Measurements from ENCODE around the gene RYR3.

Gene RYR3

DNA sequence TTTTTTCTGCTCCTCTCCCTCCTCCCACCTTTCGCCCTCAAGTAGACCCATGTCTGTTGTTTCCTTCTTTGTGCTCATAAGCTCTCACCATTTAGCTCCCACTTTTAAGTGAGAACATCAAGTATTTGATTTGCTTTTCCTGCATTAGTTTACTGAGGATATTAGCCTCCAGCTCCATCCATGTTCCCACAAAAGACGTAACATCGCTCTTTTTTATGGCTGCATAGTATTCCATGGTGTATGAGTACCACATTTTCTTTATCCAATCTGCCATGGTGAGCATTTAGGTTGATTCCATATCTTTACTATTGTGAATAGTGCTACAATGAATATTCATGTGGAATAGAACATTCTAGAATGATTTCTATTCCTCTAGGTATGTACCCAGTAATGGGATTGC is 178.6 kb downstream of the RYR3 start:
- CTCF ChIA-PET: no interaction called here
- 89% methylated on average over 3 of the region's 3 CpGs for WGBS (ENCODE audit: insufficient coverage)
- POLR2A ChIA-PET: no interaction called here
- no peaks in the 10 kb centered on the region for H3K36me3 ChIP-seq (ENCODE audit: control insufficient read depth in 4 of 4, insufficient read depth in 4 of 4, low read length in 3 of 4)
- H3K9me3 ChIP-seq (ENCODE audit: control extremely low read depth in 1 of 5, control insufficient read depth in 4 of 5, insufficient read depth in 2 of 5, low read depth in 1 of 5, low read length in 4 of 5): no peaks in the 10 kb centered on the region
- H3K4me1 ChIP-seq (ENCODE audit: control extremely low read depth in 1 of 4, control insufficient read depth in 4 of 4, insufficient read depth in 4 of 4, low read length in 3 of 4): no peaks in the 10 kb centered on the region
- no peak overlapping the region for H3K4me3 ChIP-seq (ENCODE audit: control insufficient read depth in 1 of 7, extremely low read depth in 1 of 7, insufficient read depth in 4 of 7, low read depth in 2 of 7, low read length in 6 of 7)
- no peak overlapping the region for H3K27ac ChIP-seq (ENCODE audit: insufficient read depth in 1 of 2, low read depth in 1 of 2, low read length in 2 of 2, poor library complexity in 1 of 2, severe bottlenecking in 2 of 2)
- peaks cover 0 to 2% (median 0%) of the 10 kb centered on the region in 5 experiments for H3K27me3 ChIP-seq (replicated peaks in 2 of 5; ENCODE audit: control insufficient read depth in 4 of 5, insufficient read depth in 5 of 5, low read length in 4 of 5)
- no peak for DNase-seq

DNA sequence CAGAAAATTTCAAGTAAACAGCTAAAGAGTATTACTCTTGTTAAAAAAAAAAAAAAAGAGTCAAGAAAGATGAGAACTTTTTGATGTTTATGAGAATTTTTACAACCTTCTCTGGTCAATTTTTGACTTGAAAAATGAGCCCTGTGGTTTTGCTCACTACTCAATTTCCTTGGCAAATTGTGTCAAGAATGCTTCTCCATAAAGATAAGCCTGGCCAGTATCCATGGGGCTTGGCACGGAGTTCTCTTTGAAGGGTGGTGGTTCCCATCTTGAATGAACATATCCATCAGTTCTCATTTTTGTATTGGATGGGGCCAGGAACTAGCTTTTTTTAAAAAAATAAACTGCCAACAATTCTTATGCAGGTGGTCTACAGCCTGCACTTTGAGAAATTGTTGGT is 179.9 kb downstream of the RYR3 start:
- Histone ChIP-seq H3K27ac (ENCODE audit: insufficient read depth in 1 of 2, low read depth in 1 of 2, low read length in 2 of 2, poor library complexity in 1 of 2, severe bottlenecking in 2 of 2) (no peak overlapping the region), H3K27me3 (replicated peaks in 2 of 5; ENCODE audit: control insufficient read depth in 4 of 5, insufficient read depth in 5 of 5, low read length in 4 of 5) (peaks cover 0 to 2% (median 0%) of the 10 kb centered on the region in 5 experiments), H3K36me3 (ENCODE audit: control insufficient read depth in 4 of 4, insufficient read depth in 4 of 4, low read length in 3 of 4) (no peaks in the 10 kb centered on the region), H3K9me3 (ENCODE audit: control extremely low read depth in 1 of 5, control insufficient read depth in 4 of 5, insufficient read depth in 2 of 5, low read depth in 1 of 5, low read length in 4 of 5) (no peaks in the 10 kb centered on the region), H3K4me3 (ENCODE audit: control insufficient read depth in 1 of 7, extremely low read depth in 1 of 7, insufficient read depth in 4 of 7, low read depth in 2 of 7, low read length in 6 of 7) (no peak overlapping the region), H3K4me1 (ENCODE audit: control extremely low read depth in 1 of 4, control insufficient read depth in 4 of 4, insufficient read depth in 4 of 4, low read length in 3 of 4) (no peaks in the 10 kb centered on the region)
- CTCF ChIA-PET: no interaction called here
- no CpG with 5 or more reads among the region's 1 CpG for whole genome bisulfite sequencing (ENCODE audit: insufficient coverage)
- DNase-seq: no peak
- POLR2A ChIA-PET: no interaction called here

DNA sequence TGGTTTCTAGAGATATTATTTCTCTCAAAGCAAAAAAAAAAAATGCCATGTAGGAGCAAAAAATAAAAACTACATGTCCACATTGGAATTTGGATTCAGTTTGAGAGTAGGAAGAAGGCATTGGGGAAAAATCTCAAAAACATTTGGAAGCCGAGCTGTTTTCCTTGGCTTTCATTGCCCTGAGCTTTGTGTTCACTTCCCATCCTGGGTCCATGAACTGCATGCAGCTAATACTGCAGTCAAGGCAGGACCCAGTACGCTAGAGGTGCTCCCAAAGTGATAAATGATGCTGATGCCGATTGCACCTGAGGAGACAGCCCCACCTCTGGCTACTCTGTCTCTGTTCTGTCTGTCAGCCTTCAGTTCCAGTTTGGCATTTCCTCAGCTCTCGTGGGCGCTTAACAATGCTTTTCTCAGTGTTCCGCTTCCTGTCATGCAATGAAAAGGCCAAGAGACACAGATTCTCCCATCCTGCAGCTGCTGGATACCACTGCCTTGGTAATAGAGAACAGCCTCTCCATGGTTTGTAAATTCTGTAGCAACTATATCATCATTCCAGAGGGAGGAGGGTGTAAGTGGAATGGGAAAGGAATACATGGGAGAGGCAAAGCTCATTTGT is 181.8 kb downstream of the RYR3 start:
- no peaks in the 10 kb centered on the region for H3K4me1 ChIP-seq (ENCODE audit: control extremely low read depth in 1 of 4, control insufficient read depth in 4 of 4, insufficient read depth in 4 of 4, low read length in 3 of 4)
- H3K4me3 ChIP-seq (ENCODE audit: control insufficient read depth in 1 of 7, extremely low read depth in 1 of 7, insufficient read depth in 4 of 7, low read depth in 2 of 7, low read length in 6 of 7): no peak overlapping the region
- ChIA-PET CTCF (interaction anchor here (0.9 to 1.7 kb wide), 2 partner anchors 9 to 15 kb away, joined by 3 to 4 read pairs; no protein-coding TSS in a partner anchor), POLR2A (no interaction called here)
- WGBS (ENCODE audit: insufficient coverage): 100% methylated on average over 6 of the region's 6 CpGs
- no peak for DNase-seq
- H3K36me3 ChIP-seq (ENCODE audit: control insufficient read depth in 4 of 4, insufficient read depth in 4 of 4, low read length in 3 of 4): no peaks in the 10 kb centered on the region
- H3K27me3 ChIP-seq (replicated peaks in 2 of 5; ENCODE audit: control insufficient read depth in 4 of 5, insufficient read depth in 5 of 5, low read length in 4 of 5): peaks cover 0 to 2% (median 0%) of the 10 kb centered on the region in 5 experiments
- H3K27ac ChIP-seq (ENCODE audit: insufficient read depth in 1 of 2, low read depth in 1 of 2, low read length in 2 of 2, poor library complexity in 1 of 2, severe bottlenecking in 2 of 2): no peak overlapping the region
- no peaks in the 10 kb centered on the region for H3K9me3 ChIP-seq (ENCODE audit: control extremely low read depth in 1 of 5, control insufficient read depth in 4 of 5, insufficient read depth in 2 of 5, low read depth in 1 of 5, low read length in 4 of 5)

- H3K36me3 ChIP-seq (ENCODE audit: control insufficient read depth in 4 of 4, insufficient read depth in 4 of 4, low read length in 3 of 4): no peaks in the 10 kb centered on the region
- ChIA-PET CTCF (interaction anchor here (1.2 kb wide), 1 partner anchor 15 kb away, joined by 3 read pairs; no protein-coding TSS in a partner anchor), POLR2A (no interaction called here)
- H3K9me3 ChIP-seq (ENCODE audit: control extremely low read depth in 1 of 5, control insufficient read depth in 4 of 5, insufficient read depth in 2 of 5, low read depth in 1 of 5, low read length in 4 of 5): no peaks in the 10 kb centered on the region
- no peaks in the 10 kb centered on the region for H3K4me1 ChIP-seq (ENCODE audit: control extremely low read depth in 1 of 4, control insufficient read depth in 4 of 4, insufficient read depth in 4 of 4, low read length in 3 of 4)
- DNase-seq: no peak
- H3K27ac ChIP-seq (ENCODE audit: insufficient read depth in 1 of 2, low read depth in 1 of 2, low read length in 2 of 2, poor library complexity in 1 of 2, severe bottlenecking in 2 of 2): no peak overlapping the region
- no peak overlapping the region for H3K4me3 ChIP-seq (ENCODE audit: control insufficient read depth in 1 of 7, extremely low read depth in 1 of 7, insufficient read depth in 4 of 7, low read depth in 2 of 7, low read length in 6 of 7)
- H3K27me3 ChIP-seq (replicated peaks in 2 of 5; ENCODE audit: control insufficient read depth in 4 of 5, insufficient read depth in 5 of 5, low read length in 4 of 5): peaks cover 0 to 2% (median 0%) of the 10 kb centered on the region in 5 experiments
These were observed 183.5 kb downstream of the RYR3 start for GRCh38 chr15:33494306-33494705.

GRCh38 chr15:33500432-33501195 is 189.8 kb downstream of the RYR3 start:
- no peak overlapping the region for H3K27ac ChIP-seq (ENCODE audit: insufficient read depth in 1 of 2, low read depth in 1 of 2, low read length in 2 of 2, poor library complexity in 1 of 2, severe bottlenecking in 2 of 2)
- 94% methylated on average over 2 of the region's 3 CpGs for WGBS (ENCODE audit: insufficient coverage)
- CTCF ChIA-PET: interaction anchor here (2.2 kb wide), 1 partner anchor 7 kb away, joined by 4 read pairs; no protein-coding TSS in a partner anchor

GRCh38 chr15:33503681-33504080 is 192.9 kb downstream of the RYR3 start:
- Histone ChIP-seq H3K4me3 (ENCODE audit: control insufficient read depth in 1 of 7, extremely low read depth in 1 of 7, insufficient read depth in 4 of 7, low read depth in 2 of 7, low read length in 6 of 7) (no peak overlapping the region), H3K27ac (ENCODE audit: insufficient read depth in 1 of 2, low read depth in 1 of 2, low read length in 2 of 2, poor library complexity in 1 of 2, severe bottlenecking in 2 of 2) (no peak overlapping the region), H3K27me3 (replicated peaks in 2 of 5; ENCODE audit: control insufficient read depth in 4 of 5, insufficient read depth in 5 of 5, low read length in 4 of 5) (no peaks in the 10 kb centered on the region), H3K4me1 (ENCODE audit: control extremely low read depth in 1 of 4, control insufficient read depth in 4 of 4, insufficient read depth in 4 of 4, low read length in 3 of 4) (peaks cover 0 to 8% (median 0%) of the 10 kb centered on the region in 4 experiments), H3K36me3 (ENCODE audit: control insufficient read depth in 4 of 4, insufficient read depth in 4 of 4, low read length in 3 of 4) (no peaks in the 10 kb centered on the region), H3K9me3 (ENCODE audit: control extremely low read depth in 1 of 5, control insufficient read depth in 4 of 5, insufficient read depth in 2 of 5, low read depth in 1 of 5, low read length in 4 of 5) (no peaks in the 10 kb centered on the region)
- ChIA-PET CTCF (no interaction called here), POLR2A (no interaction called here)
- WGBS (ENCODE audit: insufficient coverage): 0% methylated on average over 1 of the region's 5 CpGs
- peak; percentile 14 to 77 (median 57) for DNase-seq

More at GRCh38 chr15:33500432-33501195, 189.8 kb downstream of the RYR3 start:
- no peaks in the 10 kb centered on the region for H3K27me3 ChIP-seq (replicated peaks in 2 of 5; ENCODE audit: control insufficient read depth in 4 of 5, insufficient read depth in 5 of 5, low read length in 4 of 5)
- POLR2A ChIA-PET: no interaction called here
- DNase-seq: no peak
- no peaks in the 10 kb centered on the region for H3K36me3 ChIP-seq (ENCODE audit: control insufficient read depth in 4 of 4, insufficient read depth in 4 of 4, low read length in 3 of 4)
- H3K9me3 ChIP-seq (ENCODE audit: control extremely low read depth in 1 of 5, control insufficient read depth in 4 of 5, insufficient read depth in 2 of 5, low read depth in 1 of 5, low read length in 4 of 5): no peaks in the 10 kb centered on the region
- no peak overlapping the region for H3K4me3 ChIP-seq (ENCODE audit: control insufficient read depth in 1 of 7, extremely low read depth in 1 of 7, insufficient read depth in 4 of 7, low read depth in 2 of 7, low read length in 6 of 7)
- peaks cover 0 to 8% (median 0%) of the 10 kb centered on the region in 4 experiments for H3K4me1 ChIP-seq (ENCODE audit: control extremely low read depth in 1 of 4, control insufficient read depth in 4 of 4, insufficient read depth in 4 of 4, low read length in 3 of 4)

DNA sequence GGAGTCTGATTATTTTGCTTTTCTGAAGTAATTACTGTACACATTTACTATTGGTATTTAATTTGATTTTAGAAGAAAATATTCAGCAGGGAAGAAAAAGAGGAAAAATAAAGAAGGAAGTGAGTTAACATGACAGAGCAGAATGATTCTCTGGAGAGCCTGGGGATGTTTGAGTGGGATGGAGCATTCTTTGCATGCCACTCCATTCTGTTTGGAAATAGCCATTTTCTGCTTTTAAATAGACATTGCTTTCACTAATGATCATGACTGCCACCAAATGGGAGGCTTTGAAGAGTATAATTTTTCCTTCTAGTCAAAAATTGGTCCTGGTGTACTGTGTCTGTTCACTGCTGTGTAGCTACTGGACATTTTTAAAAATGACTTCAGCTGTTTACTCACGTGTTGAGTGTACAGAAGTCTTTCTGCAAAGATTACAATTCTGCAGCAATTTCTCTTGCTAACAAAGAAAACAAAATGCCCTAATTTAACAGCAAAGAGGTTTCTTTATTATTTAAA is 196.1 kb downstream of the RYR3 start:
- H3K27ac ChIP-seq (ENCODE audit: insufficient read depth in 1 of 2, low read depth in 1 of 2, low read length in 2 of 2, poor library complexity in 1 of 2, severe bottlenecking in 2 of 2): no peak overlapping the region

More for the DNA sequence above, 196.1 kb downstream of the RYR3 start:
- no peaks in the 10 kb centered on the region for H3K36me3 ChIP-seq (ENCODE audit: control insufficient read depth in 4 of 4, insufficient read depth in 4 of 4, low read length in 3 of 4)
- peaks cover 0 to 2% (median 0%) of the 10 kb centered on the region in 5 experiments for H3K9me3 ChIP-seq (ENCODE audit: control extremely low read depth in 1 of 5, control insufficient read depth in 4 of 5, insufficient read depth in 2 of 5, low read depth in 1 of 5, low read length in 4 of 5)
- ChIA-PET POLR2A (no interaction called here), CTCF (interaction anchor here (0.7 kb wide), 1 partner anchor 14 kb away, joined by 3 read pairs; no protein-coding TSS in a partner anchor)
- no peaks in the 10 kb centered on the region for H3K27me3 ChIP-seq (replicated peaks in 2 of 5; ENCODE audit: control insufficient read depth in 4 of 5, insufficient read depth in 5 of 5, low read length in 4 of 5)
- no peak for DNase-seq
- no peak overlapping the region for H3K4me3 ChIP-seq (ENCODE audit: control insufficient read depth in 1 of 7, extremely low read depth in 1 of 7, insufficient read depth in 4 of 7, low read depth in 2 of 7, low read length in 6 of 7)
- WGBS (ENCODE audit: insufficient coverage): 86% methylated on average over 1 of the region's 1 CpG
- peaks cover 0 to 8% (median under 1%) of the 10 kb centered on the region in 4 experiments for H3K4me1 ChIP-seq (ENCODE audit: control extremely low read depth in 1 of 4, control insufficient read depth in 4 of 4, insufficient read depth in 4 of 4, low read length in 3 of 4)
